ENCODE results near the gene CWC27.
"Not testable (repeated sequence)": the region's sequence is repeated elsewhere in the genome, so short reads cannot be mapped to it uniquely, and the experiment has no call there.

The CWC27 gene

GRCh38 chr5:64790210-64790609, 21.5 kb downstream of the CWC27 start:
- no peak for DNase-seq

- DNase-seq, result no peak
Measured at GRCh38 chr5:64792469-64792868, 23.7 kb downstream of the CWC27 start.

GRCh38 chr5:64794053-64794770, 25.5 kb downstream of the CWC27 start:
- no peak for DNase-seq

- DNase-seq, result no peak
Measured at GRCh38 chr5:64796301-64796700, 27.6 kb downstream of the CWC27 start.

- DNase-seq, result no peak
Measured at GRCh38 chr5:64800926-64801325, 32.2 kb downstream of the CWC27 start.

- DNase-seq, result no peak
Measured at GRCh38 chr5:64806537-64806936, 37.8 kb downstream of the CWC27 start.

GRCh38 chr5:64807520-64807919, 38.8 kb downstream of the CWC27 start:
- no peak for DNase-seq

- DNase-seq, result peak; percentile 10
Measured at GRCh38 chr5:64811050-64811640, 42.4 kb downstream of the CWC27 start.

GRCh38 chr5:64814073-64814472, 45.3 kb downstream of the CWC27 start:
- no peak for DNase-seq

GRCh38 chr5:64818245-64818644, 49.5 kb downstream of the CWC27 start:
- no peak for DNase-seq

- not testable (repeated sequence) for DNase-seq
Measured at GRCh38 chr5:64819345-64819744, 50.6 kb downstream of the CWC27 start.

GRCh38 chr5:64822320-64822719, 53.6 kb downstream of the CWC27 start:
- DNase-seq, result no peak

- no peak for DNase-seq
Measured at GRCh38 chr5:64826541-64826940, 57.8 kb downstream of the CWC27 start.

GRCh38 chr5:64827703-64828102, 59.0 kb downstream of the CWC27 start:
- DNase-seq, result no peak

GRCh38 chr5:64830650-64831049, 61.9 kb downstream of the CWC27 start:
- DNase-seq, result not testable (repeated sequence)

- no peak for DNase-seq
Measured at GRCh38 chr5:64831996-64832395, 63.3 kb downstream of the CWC27 start.

- no peak for DNase-seq
Measured at GRCh38 chr5:64834037-64834436, 65.3 kb downstream of the CWC27 start.

- DNase-seq, result no peak
Measured at GRCh38 chr5:64834611-64835010, 65.9 kb downstream of the CWC27 start.

GRCh38 chr5:64835266-64835665, 66.5 kb downstream of the CWC27 start:
- DNase-seq, result no peak

GRCh38 chr5:64836190-64836755, 67.5 kb downstream of the CWC27 start:
- no peak for DNase-seq

- no peak for DNase-seq
Measured at GRCh38 chr5:64836786-64837185, 68.1 kb downstream of the CWC27 start.

- DNase-seq, result no peak
Measured at GRCh38 chr5:64838376-64838775, 69.6 kb downstream of the CWC27 start.

GRCh38 chr5:64838803-64839202, 70.1 kb downstream of the CWC27 start:
- no peak for DNase-seq

GRCh38 chr5:64839936-64840335, 71.2 kb downstream of the CWC27 start:
- no peak for DNase-seq

GRCh38 chr5:64840958-64841357, 72.2 kb downstream of the CWC27 start:
- no peak for DNase-seq
